Thoracic aorta (tissue), 2 donors: ENCODE measurements around the gene XCR1. TPM values are rescaled to one million over a fixed set of nuclear protein-coding genes. Genes with fewer than 3 reads are reported as not detected.

ENCODE experiments used
- ATAC-seq: fragments of 150-250 bp; one replicate; pipeline ENCODE4 v1.8.0; 2017; ENCODE audit warnings: low read depth; ENCODE audit not compliant: insufficient number of reproducible peaks, low FRiP score
- DNase-seq: peaks from one replicate; pipeline ENCODE4 v3.0.0-alpha.2; 2020; ENCODE audit warnings: low spot score
- H3K27ac ChIP-seq, 2 donors: fragments of 200-600 bp; sonication (generic); 1 replicate in 1 of 2; 2 replicates in 1 of 2; pipeline ENCODE4 v1.5.1; 2016; ENCODE audit warnings: mild to moderate bottlenecking in 2 of 2, moderate library complexity in 2 of 2
- H3K27me3 ChIP-seq: fragments of 200-600 bp; sonication (generic); replicated peaks from 2 replicates; pipeline ENCODE4 v1.6.0; 2016; ENCODE audit warnings: mild to moderate bottlenecking; ENCODE audit not compliant: insufficient read depth
- H3K36me3 ChIP-seq: fragments of 200-600 bp; sonication (generic); one replicate; pipeline ENCODE4 v1.5.1; 2016
- H3K4me1 ChIP-seq, 2 donors: fragments of 200-600 bp; sonication (generic); 1 replicate in 1 of 2; 2 replicates in 1 of 2; pipeline versions ENCODE4 v1.5.1 to v1.6.0; 2016; ENCODE audit warnings: low read depth in 2 of 2, mild to moderate bottlenecking in 1 of 2; ENCODE audit not compliant: control insufficient read depth in 1 of 2
- H3K4me3 ChIP-seq: fragments of 200-600 bp; sonication (generic); 2 replicates; pipeline ENCODE4 v1.5.1; 2016; ENCODE audit warnings: mild to moderate bottlenecking
- H3K9me3 ChIP-seq: fragments of 200-600 bp; sonication (generic); 2 replicates; pipeline ENCODE4 v1.5.1; 2016
- CTCF ChIP-seq: fragments of 200-600 bp; sonication (generic); IDR thresholded peaks from one replicate; pipeline ENCODE4 v1.5.1; 2019; ENCODE audit warnings: antibody characterized with exemption
- total RNA-seq, 2 donors: library from RNA; depleted of rRNA; stranded (reverse); fragments of >200 nt; gene quantifications; one replicate each; pipeline versions ENCODE4 v1.1.0 to v1.2.3, GENCODE V29; 2016

Gene XCR1
- not detected for total RNA-seq

GRCh38 chr3:46027021-46027705, at the start of gene XCR1:
Gene XCR1 (minus strand): TSS chr3:46027483. CDS start chr3:46021947, 5,536 bp downstream.
- H3K4me1 ChIP-seq = no peaks in the 10 kb centered on the region
- no peaks in the 10 kb centered on the region for H3K9me3 ChIP-seq
- H3K27ac ChIP-seq = no peak within 1 kb of the TSS
- DNase-seq (no peak), ATAC-seq (no peak)
- no peak within 1 kb of the TSS for H3K4me3 ChIP-seq
- TF ChIP-seq CTCF = no peak
- no peaks in the 10 kb centered on the region for H3K36me3 ChIP-seq
- no peaks in the 10 kb centered on the region for H3K27me3 ChIP-seq

- Histone ChIP-seq H3K27me3 (no peaks in the 10 kb centered on the region), H3K4me1 (no peaks in the 10 kb centered on the region), H3K4me3 (no peak overlapping the region), H3K36me3 (no peaks in the 10 kb centered on the region), H3K27ac (no peak overlapping the region), H3K9me3 (no peaks in the 10 kb centered on the region)
- ATAC-seq (no peak), DNase-seq (no peak)
- no peak for TF ChIP-seq CTCF
Measured at GRCh38 chr3:46076606-46077005, 49.3 kb upstream of the XCR1 start.

- H3K4me3 ChIP-seq = no peak overlapping the region
Measured at GRCh38 chr3:46075816-46076215, 48.5 kb upstream of the XCR1 start.

GRCh38 chr3:46071222-46071858, 44.1 kb upstream of the XCR1 start:
- H3K36me3 ChIP-seq = no peaks in the 10 kb centered on the region

More at GRCh38 chr3:46075816-46076215, 48.5 kb upstream of the XCR1 start:
- H3K9me3 ChIP-seq = no peaks in the 10 kb centered on the region
- no peaks in the 10 kb centered on the region for H3K36me3 ChIP-seq
- no peak overlapping the region for H3K27ac ChIP-seq
- H3K27me3 ChIP-seq = no peaks in the 10 kb centered on the region
- no peaks in the 10 kb centered on the region for H3K4me1 ChIP-seq
- TF ChIP-seq CTCF = no peak
- ATAC-seq (no peak), DNase-seq (no peak)

More at GRCh38 chr3:46071222-46071858, 44.1 kb upstream of the XCR1 start:
- Histone ChIP-seq H3K4me1 (no peaks in the 10 kb centered on the region), H3K27ac (no peak overlapping the region), H3K27me3 (no peaks in the 10 kb centered on the region), H3K4me3 (no peak overlapping the region), H3K9me3 (no peaks in the 10 kb centered on the region)
- no peak for TF ChIP-seq CTCF
- ATAC-seq (no peak), DNase-seq (no peak)
